GM10248 (cell line): ENCODE measurements around the gene ARFGEF2.

Source experiments
- CTCF ChIA-PET: fragments of 300-600 bp; sonication (Branson Sonifier 250); formaldehyde crosslinking; extraction: SDS; loops from one replicate; lab custom pipeline; 2021; ENCODE audit warnings: antibody characterized with exemption; lab: Yijun Ruan, JAX
- POLR2A ChIA-PET: fragments of 350-650 bp; sonication (Branson Sonifier 250); formaldehyde crosslinking; extraction: SDS; loops from one replicate; lab custom pipeline; 2020; ENCODE audit warnings: antibody characterized with exemption; lab: Yijun Ruan, JAX
- DNase-seq: peaks from one replicate; pipeline ENCODE4 v3.0.0; 2012; ENCODE audit errors: extremely low spot score
- CTCF ChIP-seq: IDR thresholded peaks from 2 replicates; pipeline ENCODE4 v1.5.1; 2012; ENCODE audit warnings: mild to moderate bottlenecking, low read depth; ENCODE audit errors: extremely low read depth, missing control alignments, control extremely low read depth

The ARFGEF2 gene

GRCh38 chr20:48898210-48898609 lies 23.3 kb upstream of the ARFGEF2 start:
- ChIA-PET POLR2A (no interaction called here), CTCF (interaction anchor here (3.8 kb wide), 1 partner anchor 241 kb away, joined by 28 read pairs; no protein-coding TSS in a partner anchor)
- TF ChIP-seq CTCF: no peak
- DNase-seq: no peak

GRCh38 chr20:48898896-48899530 lies 22.5 kb upstream of the ARFGEF2 start:
- ChIA-PET CTCF (interaction anchor here (1.2 to 3.8 kb wide), 2 partner anchors 11 to 242 kb away, joined by 3 to 28 read pairs; no protein-coding TSS in a partner anchor), POLR2A (no interaction called here)
- no peak for TF ChIP-seq CTCF
- DNase-seq: no peak

- DNase-seq: no peak
- TF ChIP-seq CTCF: no peak
- ChIA-PET POLR2A (no interaction called here), CTCF (interaction anchor here (1.0 to 3.8 kb wide), 6 partner anchors 8 to 280 kb away, joined by 3 to 28 read pairs (median 4); no protein-coding TSS in a partner anchor)
Observed at GRCh38 chr20:48899881-48900280, 21.6 kb upstream of the ARFGEF2 start.

- ChIA-PET POLR2A (no interaction called here), CTCF (interaction anchor here (1.8 to 3.8 kb wide), 2 partner anchors 60 to 244 kb away, joined by 5 to 28 read pairs; no protein-coding TSS in a partner anchor)
- no peak for DNase-seq
- no peak for TF ChIP-seq CTCF
Observed at GRCh38 chr20:48901326-48901725, 20.2 kb upstream of the ARFGEF2 start.

GRCh38 chr20:48903705-48904104 lies 17.8 kb upstream of the ARFGEF2 start:
- no peak for DNase-seq
- CTCF ChIA-PET: interaction anchor here (0.7 to 10.5 kb wide), 10 partner anchors 8 to 283 kb away, joined by 3 to 153 read pairs (median 7); no protein-coding TSS in a partner anchor
- POLR2A ChIA-PET: interaction anchor here (0.7 kb wide), 1 partner anchor 225 kb away, joined by 3 read pairs; no protein-coding TSS in a partner anchor
- TF ChIP-seq CTCF: no peak

GRCh38 chr20:48904566-48905296 lies 16.8 kb upstream of the ARFGEF2 start:
- POLR2A ChIA-PET: interaction anchor here (0.7 to 1.4 kb wide), 2 partner anchors 221 to 226 kb away, joined by 3 to 14 read pairs; no protein-coding TSS in a partner anchor
- DNase-seq: peak; percentile 72
- CTCF ChIA-PET: interaction anchor here (0.6 to 10.5 kb wide), 39 partner anchors 9 to 269 kb away, joined by 3 to 153 read pairs (median 6); partner anchors contain the start of gene PREX1
- TF ChIP-seq CTCF: peak; percentile 66
